ENCODE results near the gene GPR68.

DNA sequence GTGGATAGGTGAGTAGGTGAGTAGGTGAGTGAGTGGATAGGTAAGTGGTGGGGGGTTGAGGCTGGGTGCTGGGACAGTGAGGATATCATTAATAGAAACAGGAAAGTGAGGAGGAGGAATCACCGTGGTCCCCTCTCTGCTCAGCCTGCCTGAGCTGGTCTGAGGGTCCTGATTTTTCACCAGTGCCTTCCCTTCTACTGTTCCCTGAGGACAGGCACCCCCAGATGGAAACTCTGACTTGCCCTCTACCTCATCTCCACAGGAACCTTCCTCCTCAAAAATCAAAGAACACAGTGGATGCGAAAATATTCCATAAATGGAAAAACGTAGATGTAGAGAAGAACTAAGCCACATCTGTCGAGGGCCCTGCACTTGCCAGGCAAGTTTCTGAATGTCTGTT is 1.9 kb downstream of the GPR68 start:
- TF ChIP-seq, protein P1, sequence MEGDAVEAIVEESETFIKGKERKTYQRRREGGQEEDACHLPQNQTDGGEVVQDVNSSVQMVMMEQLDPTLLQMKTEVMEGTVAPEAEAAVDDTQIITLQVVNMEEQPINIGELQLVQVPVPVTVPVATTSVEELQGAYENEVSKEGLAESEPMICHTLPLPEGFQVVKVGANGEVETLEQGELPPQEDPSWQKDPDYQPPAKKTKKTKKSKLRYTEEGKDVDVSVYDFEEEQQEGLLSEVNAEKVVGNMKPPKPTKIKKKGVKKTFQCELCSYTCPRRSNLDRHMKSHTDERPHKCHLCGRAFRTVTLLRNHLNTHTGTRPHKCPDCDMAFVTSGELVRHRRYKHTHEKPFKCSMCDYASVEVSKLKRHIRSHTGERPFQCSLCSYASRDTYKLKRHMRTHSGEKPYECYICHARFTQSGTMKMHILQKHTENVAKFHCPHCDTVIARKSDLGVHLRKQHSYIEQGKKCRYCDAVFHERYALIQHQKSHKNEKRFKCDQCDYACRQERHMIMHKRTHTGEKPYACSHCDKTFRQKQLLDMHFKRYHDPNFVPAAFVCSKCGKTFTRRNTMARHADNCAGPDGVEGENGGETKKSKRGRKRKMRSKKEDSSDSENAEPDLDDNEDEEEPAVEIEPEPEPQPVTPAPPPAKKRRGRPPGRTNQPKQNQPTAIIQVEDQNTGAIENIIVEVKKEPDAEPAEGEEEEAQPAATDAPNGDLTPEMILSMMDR (optimal IDR thresholded peaks at IDR 0.05 in 1 of 3, IDR thresholded peaks at IDR 0.05 in 1 of 3, conservative IDR thresholded peaks at IDR 0.05 in 1 of 3; ENCODE audit: extremely low read depth in 1 of 3, insufficient read depth in 2 of 3, low read length in 3 of 3), result no peak
- TF ChIP-seq EZH2 (IDR thresholded peaks at IDR 0.05; ENCODE audit: low read length), result no peak

All from keratinocyte (primary cell).